GM12878 (cell line): Measurements from ENCODE around the gene PHKA1. TPM values are rescaled to one million over a fixed set of nuclear protein-coding genes. Genes with fewer than 3 reads are reported as not detected.

Experiments used
- ATAC-seq: fragments of 200-7000 bp; cut with Tn5 transposase; 3 replicates; pipeline ENCODE4 v1.9.1; 2020; ENCODE audit warnings: mild to moderate bottlenecking, moderate library complexity
- BruUV-seq: library from RNA; stranded (reverse); fragments of 400-500 nt; replicated peaks from 2 replicates; lab custom pipeline; 2021; lab: Mats Ljungman, UMichigan
- CTCF ChIA-PET: fragments of 300-600 bp; sonication (Branson Sonifier 250); formaldehyde crosslinking; extraction: SDS; loops from one replicate; lab custom pipeline; 2021; ENCODE audit warnings: inconsistent platforms; lab: Yijun Ruan, JAX
- POLR2A ChIA-PET: fragments of 350-600 bp; formaldehyde crosslinking; extraction: SDS; loops from one replicate; lab custom pipeline; 2021; ENCODE audit warnings: inconsistent platforms; lab: Charles Lee
- RAD21 ChIA-PET: fragments of 300-600 bp; sonication (Branson Sonifier 250); formaldehyde crosslinking; loops from one replicate; lab custom pipeline; 2023; ENCODE audit warnings: antibody characterized with exemption; ENCODE audit not compliant: unreplicated experiment; lab: Charles Lee
- SMC1A ChIA-PET: fragments of 300-600 bp; sonication (Branson Sonifier 250); formaldehyde crosslinking; loops from one replicate; lab custom pipeline; 2023; ENCODE audit not compliant: unreplicated experiment, uncharacterized antibody; lab: Charles Lee
- DNase-seq: peaks from one replicate; pipeline ENCODE4 v3.0.0-alpha.2; 2011; ENCODE audit warnings: low read depth, low spot score
- FAIRE-seq: peaks from 3 replicates; lab custom pipeline; 2011; peaks lifted over from hg19 to GRCh38; lab: Jason Lieb, UNC
- H2AFZ ChIP-seq: 2 replicates; pipeline ENCODE4 v1.6.0; 2011; ENCODE audit warnings: low read depth, low read length, control low read depth; ENCODE audit not compliant: control insufficient read depth
- H3K27ac ChIP-seq: 2 replicates; pipeline ENCODE4 v1.5.1; 2011; ENCODE audit warnings: control low read depth; ENCODE audit not compliant: control insufficient read depth, insufficient read depth
- H3K27me3 ChIP-seq, 2 experiments: replicated peaks in 1 of 2; 2 replicates each; pipeline versions ENCODE4 v1.6.0 to v1.6.1; 2011; ENCODE audit warnings: low read length in 1 of 2; ENCODE audit not compliant: control insufficient read depth in 2 of 2, insufficient read depth in 2 of 2
- H3K36me3 ChIP-seq, 2 experiments: 2 replicates each; pipeline ENCODE4 v1.5.1; 2011; ENCODE audit warnings: low read length in 1 of 2; ENCODE audit not compliant: control insufficient read depth in 2 of 2, insufficient read depth in 2 of 2
- H3K4me1 ChIP-seq: 2 replicates; pipeline ENCODE4 v1.6.1; 2011; ENCODE audit warnings: mild to moderate bottlenecking, low read length, moderate library complexity, mixed read lengths; ENCODE audit not compliant: control insufficient read depth, insufficient read depth
- H3K4me2 ChIP-seq: 2 replicates; pipeline ENCODE4 v1.6.0; 2011; ENCODE audit warnings: control low read depth; ENCODE audit not compliant: control insufficient read depth, insufficient read depth
- H3K4me3 ChIP-seq: fragments of 200-600 bp; sonication (generic); 2 replicates; pipeline ENCODE4 v1.5.1; 2016
- H3K79me2 ChIP-seq: 2 replicates; pipeline ENCODE4 v1.6.0; 2011; ENCODE audit warnings: low read length; ENCODE audit not compliant: control insufficient read depth, insufficient read depth
- H3K9ac ChIP-seq: 2 replicates; pipeline ENCODE4 v1.8.0; 2011; ENCODE audit warnings: low read length, control low read depth, mixed read lengths; ENCODE audit not compliant: control insufficient read depth, insufficient read depth
- H3K9me3 ChIP-seq: replicated peaks from 3 replicates; pipeline ENCODE4 v1.5.1; 2011; ENCODE audit warnings: mild to moderate bottlenecking, low read length; ENCODE audit not compliant: control insufficient read depth, insufficient read depth
- H4K20me1 ChIP-seq: 2 replicates; pipeline ENCODE4 v1.6.0; 2011; ENCODE audit not compliant: control insufficient read depth, insufficient read depth
- BRCA1 ChIP-seq: IDR thresholded peaks from 2 replicates; pipeline ENCODE4 v1.6.1; 2011; ENCODE audit warnings: low read depth, low read length, improper control_type of control experiment
- CHD4 ChIP-seq: fragments of 200-600 bp; sonication (generic); IDR thresholded peaks from 2 replicates; pipeline ENCODE4 v1.6.1; 2016; ENCODE audit warnings: mild to moderate bottlenecking
- EZH2 ChIP-seq: IDR thresholded peaks from 2 replicates; pipeline ENCODE4 v1.6.1; 2012; ENCODE audit warnings: low read depth, mild to moderate bottlenecking, control low read depth, inconsistent platforms, low read length, borderline replicate concordance; ENCODE audit not compliant: control insufficient read depth
- FOXK2 ChIP-seq: fragments of 450-650 bp; IDR thresholded peaks from 2 replicates; pipeline ENCODE4 v1.6.1; 2017; ENCODE audit warnings: mild to moderate bottlenecking, moderate library complexity
- GATAD2B ChIP-seq: fragments of 450-650 bp; conservative IDR thresholded peaks from 2 replicates; pipeline ENCODE4 v1.6.1; 2017; ENCODE audit warnings: low read depth, mild to moderate bottlenecking, moderate library complexity
- IKZF1 ChIP-seq: fragments of 450-650 bp; conservative IDR thresholded peaks from 2 replicates; pipeline ENCODE4 v1.6.1; 2017; ENCODE audit warnings: antibody characterized with exemption, mild to moderate bottlenecking
- IKZF2 ChIP-seq, 2 experiments: fragments of 450-650 bp; IDR thresholded peaks; 2 replicates each; pipeline ENCODE4 v1.6.1; 2017; ENCODE audit warnings: mild to moderate bottlenecking in 2 of 2, moderate library complexity in 2 of 2
- KAT2A ChIP-seq: conservative IDR thresholded peaks from 2 replicates; pipeline ENCODE4 v1.6.1; 2011; ENCODE audit warnings: low read depth, low read length; ENCODE audit not compliant: control insufficient read depth
- KDM1A ChIP-seq: fragments of 200-600 bp; sonication (generic); IDR thresholded peaks from 2 replicates; pipeline ENCODE4 v1.6.1; 2016; ENCODE audit warnings: borderline replicate concordance
- KLF5 ChIP-seq: fragments of 450-650 bp; IDR thresholded peaks from 2 replicates; pipeline ENCODE4 v1.6.1; 2014; ENCODE audit warnings: mild to moderate bottlenecking; ENCODE audit not compliant: partially characterized antibody
- MYB ChIP-seq: fragments of 150-350 bp; IDR thresholded peaks from 2 replicates; pipeline ENCODE4 v1.6.1; 2014; ENCODE audit warnings: mild to moderate bottlenecking, low read depth, low read length, borderline replicate concordance
- POLR2AphosphoS2 ChIP-seq: IDR thresholded peaks from 2 replicates; pipeline ENCODE4 v1.6.1; 2011; ENCODE audit warnings: low read depth, mild to moderate bottlenecking, low read length, improper control_type of control experiment, moderate library complexity
- RB1 ChIP-seq: fragments of 450-650 bp; formaldehyde crosslinking; IDR thresholded peaks from 2 replicates; pipeline ENCODE4 v1.6.1; 2017; ENCODE audit warnings: mild to moderate bottlenecking, borderline replicate concordance
- ZBTB40 ChIP-seq: fragments of 450-650 bp; IDR thresholded peaks from 2 replicates; pipeline ENCODE4 v1.6.1; 2016; ENCODE audit warnings: mild to moderate bottlenecking, moderate library complexity, borderline replicate concordance
- ZNF207 ChIP-seq: fragments of 450-650 bp; IDR thresholded peaks from 2 replicates; pipeline ENCODE4 v1.6.1; 2014; ENCODE audit warnings: antibody characterized with exemption, mild to moderate bottlenecking, borderline replicate concordance
- WGBS: methylation state at CpG from one replicate; pipeline ENCODE4 v1.1.6; 2016; ENCODE audit warnings: low lambda C conversion rate; ENCODE audit not compliant: insufficient replicate concordance, insufficient coverage; ENCODE audit errors: missing lambda C conversion rate; 5-methylcytosine and 5-hydroxymethylcytosine counted together
- in situ Hi-C: fragments of 300-500 bp; cut with MboI; formaldehyde crosslinking; loops from 9 replicates; pipeline ENCODE4 v1.14.3; 2018; ENCODE audit warnings: mixed read lengths
- intact Hi-C: fragments of 100-400 bp; cut with micrococcal nuclease; formaldehyde crosslinking; loops from one replicate; pipeline ENCODE4 v1.14.2; 2022; ENCODE audit not compliant: unreplicated experiment
- polyA plus RNA-seq, 11 experiments: library from polyadenylated mRNA; depleted of rRNA in 4 of 11; unstranded in 6 of 11; stranded (reverse) in 5 of 11; fragments of >200 nt; fragmentation: Nextera tagmentation in 4 of 11; fragmentation: Illumina TruSeq in 1 of 11; extraction: Ambion mirVana in 4 of 11; extraction: Trizol in 1 of 11; gene quantifications; 1 replicate in 1 of 11; 2 replicates in 10 of 11; pipeline versions ENCODE4 v1.2.1 to v1.2.3, GENCODE V29; 2011 to 2016; ENCODE audit warnings: inconsistent platforms in 2 of 11, missing spikeins in 2 of 11, low read depth in 1 of 11
- total RNA-seq, 4 experiments: library from RNA; depleted of rRNA in 3 of 4; stranded (reverse); fragments of >200 nt in 3 of 4; fragmentation: Illumina TruSeq in 1 of 4; extraction: Trizol in 1 of 4; gene quantifications; 2 replicates each; pipeline versions ENCODE4 v1.2.1 to v1.2.3, GENCODE V29; 2013 to 2021
- TF ChIP-seq, protein P1 (sequence below): IDR thresholded peaks from 2 replicates; pipeline ENCODE4 v1.6.1; 2012; ENCODE audit warnings: improper control_type of control experiment, low read depth, low read length; ENCODE audit not compliant: insufficient replicate concordance

The PHKA1 gene
- total and polyA plus RNA-seq, 10 of the 15 experiments (the other 5 are each of a cell fraction or from before 2014, with no cell fraction given) = under 0.01 to 0.15 (median 0.05) TPM; not detected in 4

DNA sequence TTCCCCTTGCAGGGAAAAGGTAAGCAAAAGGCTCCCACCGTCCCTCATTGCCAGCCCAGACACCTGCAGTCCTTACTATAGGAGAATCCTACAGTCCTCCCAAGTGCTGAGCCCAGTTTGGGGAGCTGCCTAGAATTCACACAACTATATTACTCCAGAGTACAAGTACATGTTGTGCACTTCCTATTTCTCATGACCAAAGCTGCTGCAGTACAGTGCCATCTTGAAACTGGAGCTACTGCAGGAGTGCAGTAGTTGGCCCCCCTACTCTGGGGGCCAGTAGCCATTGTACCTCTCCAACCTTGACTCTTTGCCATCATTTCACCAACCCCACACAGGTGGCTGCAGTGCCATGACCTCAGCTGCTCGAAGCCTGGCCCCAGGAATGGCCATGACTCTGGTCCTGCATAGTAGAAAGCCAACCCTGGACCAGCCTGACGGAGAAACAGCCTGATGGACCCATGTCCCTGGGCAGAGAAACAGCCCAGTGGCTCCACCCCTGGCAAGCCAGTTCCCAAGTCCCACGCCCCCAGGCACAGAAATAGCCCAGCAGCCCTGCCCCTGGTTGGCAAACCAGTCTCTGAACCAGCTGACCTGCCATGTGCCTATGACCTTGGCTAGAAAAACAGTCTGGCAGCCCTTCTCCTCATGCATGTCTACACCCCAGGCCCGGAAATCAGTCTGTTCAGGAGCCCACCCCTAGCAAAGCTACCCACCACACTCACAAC, 51.9 kb downstream of the PHKA1 start:
- ChIA-PET RAD21 (no interaction called here), SMC1A (no interaction called here), POLR2A (no interaction called here), CTCF (no interaction called here)
- H3K79me2 ChIP-seq = no peaks in the 10 kb centered on the region
- intact Hi-C loops = no loop called here
- DNase-seq = no peak
- FAIRE-seq = no peak
- 13% methylated on average over 5 of the region's 5 CpGs for WGBS
- H4K20me1 ChIP-seq = no peaks in the 10 kb centered on the region
- H3K4me3 ChIP-seq = no peak overlapping the region
- no peaks in the 10 kb centered on the region for H3K36me3 ChIP-seq
- H3K4me1 ChIP-seq = no peaks in the 10 kb centered on the region
- H3K9me3 ChIP-seq = no peaks in the 10 kb centered on the region
- no peak overlapping the region for H3K9ac ChIP-seq
- ATAC-seq = no peak
- no peak overlapping the region for H3K27ac ChIP-seq
- no peak overlapping the region for H2AFZ ChIP-seq
- no peak overlapping the region for H3K4me2 ChIP-seq
- BruUV-seq = no TSS peak
- H3K27me3 ChIP-seq = no peaks in the 10 kb centered on the region
- in situ Hi-C loops = no loop called here
- TF ChIP-seq IKZF1 (no peak), RB1 (no peak), KAT2A (no peak), MYB (no peak), KLF5 (no peak), BRCA1 (no peak), IKZF2 (IDR thresholded peaks at IDR 0.05) (no peak), POLR2AphosphoS2 (no peak), KDM1A (no peak), CHD4 (no peak), ZBTB40 (no peak), GATAD2B (no peak), FOXK2 (no peak), ZNF207 (no peak), EZH2 (no peak)
- TF ChIP-seq, protein P1, sequence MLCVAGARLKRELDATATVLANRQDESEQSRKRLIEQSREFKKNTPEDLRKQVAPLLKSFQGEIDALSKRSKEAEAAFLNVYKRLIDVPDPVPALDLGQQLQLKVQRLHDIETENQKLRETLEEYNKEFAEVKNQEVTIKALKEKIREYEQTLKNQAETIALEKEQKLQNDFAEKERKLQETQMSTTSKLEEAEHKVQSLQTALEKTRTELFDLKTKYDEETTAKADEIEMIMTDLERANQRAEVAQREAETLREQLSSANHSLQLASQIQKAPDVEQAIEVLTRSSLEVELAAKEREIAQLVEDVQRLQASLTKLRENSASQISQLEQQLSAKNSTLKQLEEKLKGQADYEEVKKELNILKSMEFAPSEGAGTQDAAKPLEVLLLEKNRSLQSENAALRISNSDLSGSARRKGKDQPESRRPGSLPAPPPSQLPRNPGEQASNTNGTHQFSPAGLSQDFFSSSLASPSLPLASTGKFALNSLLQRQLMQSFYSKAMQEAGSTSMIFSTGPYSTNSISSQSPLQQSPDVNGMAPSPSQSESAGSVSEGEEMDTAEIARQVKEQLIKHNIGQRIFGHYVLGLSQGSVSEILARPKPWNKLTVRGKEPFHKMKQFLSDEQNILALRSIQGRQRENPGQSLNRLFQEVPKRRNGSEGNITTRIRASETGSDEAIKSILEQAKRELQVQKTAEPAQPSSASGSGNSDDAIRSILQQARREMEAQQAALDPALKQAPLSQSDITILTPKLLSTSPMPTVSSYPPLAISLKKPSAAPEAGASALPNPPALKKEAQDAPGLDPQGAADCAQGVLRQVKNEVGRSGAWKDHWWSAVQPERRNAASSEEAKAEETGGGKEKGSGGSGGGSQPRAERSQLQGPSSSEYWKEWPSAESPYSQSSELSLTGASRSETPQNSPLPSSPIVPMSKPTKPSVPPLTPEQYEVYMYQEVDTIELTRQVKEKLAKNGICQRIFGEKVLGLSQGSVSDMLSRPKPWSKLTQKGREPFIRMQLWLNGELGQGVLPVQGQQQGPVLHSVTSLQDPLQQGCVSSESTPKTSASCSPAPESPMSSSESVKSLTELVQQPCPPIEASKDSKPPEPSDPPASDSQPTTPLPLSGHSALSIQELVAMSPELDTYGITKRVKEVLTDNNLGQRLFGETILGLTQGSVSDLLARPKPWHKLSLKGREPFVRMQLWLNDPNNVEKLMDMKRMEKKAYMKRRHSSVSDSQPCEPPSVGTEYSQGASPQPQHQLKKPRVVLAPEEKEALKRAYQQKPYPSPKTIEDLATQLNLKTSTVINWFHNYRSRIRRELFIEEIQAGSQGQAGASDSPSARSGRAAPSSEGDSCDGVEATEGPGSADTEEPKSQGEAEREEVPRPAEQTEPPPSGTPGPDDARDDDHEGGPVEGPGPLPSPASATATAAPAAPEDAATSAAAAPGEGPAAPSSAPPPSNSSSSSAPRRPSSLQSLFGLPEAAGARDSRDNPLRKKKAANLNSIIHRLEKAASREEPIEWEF = no peak
